BE2C (cell line): Measurements from ENCODE around the gene SSX2IP.

Experiments used
- DNase-seq: peaks from one replicate; pipeline ENCODE4 v3.0.0-alpha.2; 2020
- H3K27me3 ChIP-seq: fragments of 250-450 bp; sonication (Bioruptor Pico); 2 replicates; pipeline ENCODE4 v1.5.1; 2020; ENCODE audit warnings: mild to moderate bottlenecking
- H3K36me3 ChIP-seq: fragments of 250-450 bp; sonication (Bioruptor Pico); 2 replicates; pipeline ENCODE4 v1.5.1; 2020; ENCODE audit warnings: mild to moderate bottlenecking
- H3K4me1 ChIP-seq: fragments of 250-450 bp; sonication (Bioruptor Pico); 2 replicates; pipeline ENCODE4 v1.5.1; 2020
- H3K4me3 ChIP-seq: 2 replicates; pipeline ENCODE4 v1.5.1; 2011; ENCODE audit warnings: low read depth, low read length
- H3K9me3 ChIP-seq: fragments of 250-450 bp; sonication (Bioruptor Pico); 2 replicates; pipeline ENCODE4 v1.5.1; 2020
- TF ChIP-seq, protein P1 (sequence below): IDR thresholded peaks from 2 replicates; pipeline ENCODE4 v1.5.1; 2012; ENCODE audit warnings: mild to moderate bottlenecking, low read depth, low read length

The SSX2IP gene

DNA sequence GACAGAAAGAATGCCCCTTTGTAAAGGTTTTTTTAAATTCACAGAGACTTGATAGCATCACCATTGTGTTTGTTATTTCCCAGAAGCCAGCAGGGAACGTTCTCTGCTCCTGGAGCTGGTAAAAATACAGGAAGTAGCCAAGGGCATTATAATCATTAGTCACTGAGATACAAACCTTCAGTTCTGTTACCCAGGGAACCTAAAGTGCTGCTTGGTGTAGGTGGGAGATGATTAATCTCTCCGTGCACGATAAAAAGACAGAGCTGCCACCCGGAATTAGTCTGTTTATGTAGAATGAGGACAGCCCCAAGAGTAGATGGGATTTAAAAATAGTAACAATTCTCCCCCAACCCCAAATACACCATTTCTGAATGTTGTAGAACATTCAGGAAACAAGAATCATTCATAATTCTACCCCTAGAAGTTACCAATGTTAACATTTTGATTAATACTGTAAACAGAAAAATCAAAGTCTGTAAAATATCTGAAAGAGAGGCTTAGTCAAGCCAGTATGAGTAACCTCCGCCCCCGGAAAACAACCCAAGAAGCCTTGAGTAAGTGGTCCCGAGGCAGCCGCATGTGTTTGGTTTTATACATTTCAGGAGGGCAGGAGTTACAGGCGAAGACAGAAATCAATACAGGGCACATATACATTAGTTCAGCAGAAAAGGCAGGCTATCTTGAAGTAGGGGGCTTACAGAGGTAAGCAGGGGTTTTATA, 70.7 kb downstream of the SSX2IP start:
- H3K4me1 ChIP-seq, result peaks cover 5% of the 10 kb centered on the region; the same call in 1 of the 2 replicates
- H3K9me3 ChIP-seq, result no peaks in the 10 kb centered on the region
- peak; percentile 21 for DNase-seq
- H3K36me3 ChIP-seq, result no peaks in the 10 kb centered on the region
- no peaks in the 10 kb centered on the region for H3K27me3 ChIP-seq
- TF ChIP-seq, protein P1, sequence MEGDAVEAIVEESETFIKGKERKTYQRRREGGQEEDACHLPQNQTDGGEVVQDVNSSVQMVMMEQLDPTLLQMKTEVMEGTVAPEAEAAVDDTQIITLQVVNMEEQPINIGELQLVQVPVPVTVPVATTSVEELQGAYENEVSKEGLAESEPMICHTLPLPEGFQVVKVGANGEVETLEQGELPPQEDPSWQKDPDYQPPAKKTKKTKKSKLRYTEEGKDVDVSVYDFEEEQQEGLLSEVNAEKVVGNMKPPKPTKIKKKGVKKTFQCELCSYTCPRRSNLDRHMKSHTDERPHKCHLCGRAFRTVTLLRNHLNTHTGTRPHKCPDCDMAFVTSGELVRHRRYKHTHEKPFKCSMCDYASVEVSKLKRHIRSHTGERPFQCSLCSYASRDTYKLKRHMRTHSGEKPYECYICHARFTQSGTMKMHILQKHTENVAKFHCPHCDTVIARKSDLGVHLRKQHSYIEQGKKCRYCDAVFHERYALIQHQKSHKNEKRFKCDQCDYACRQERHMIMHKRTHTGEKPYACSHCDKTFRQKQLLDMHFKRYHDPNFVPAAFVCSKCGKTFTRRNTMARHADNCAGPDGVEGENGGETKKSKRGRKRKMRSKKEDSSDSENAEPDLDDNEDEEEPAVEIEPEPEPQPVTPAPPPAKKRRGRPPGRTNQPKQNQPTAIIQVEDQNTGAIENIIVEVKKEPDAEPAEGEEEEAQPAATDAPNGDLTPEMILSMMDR, result no peak
- peak overlapping the region; percentile 59 for H3K4me3 ChIP-seq

DNA sequence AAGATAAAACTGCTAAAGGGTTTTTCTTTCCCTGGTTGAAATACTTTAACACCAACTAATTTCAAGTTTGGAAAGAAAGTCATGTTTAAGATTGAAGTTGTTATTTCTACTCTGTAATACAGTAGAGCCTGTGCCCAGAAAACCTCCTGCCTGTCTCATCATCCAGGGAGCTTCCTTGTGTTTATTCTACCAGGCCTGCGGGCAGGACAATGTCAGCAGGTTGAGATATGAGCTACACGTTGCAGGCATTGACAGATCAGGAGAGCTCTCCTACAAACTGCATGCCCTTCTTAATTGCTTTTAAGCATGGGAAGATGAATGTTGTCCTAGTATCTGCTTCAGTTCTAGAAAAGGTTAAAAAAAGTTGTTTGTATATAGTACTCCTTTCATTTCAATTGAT, 72.9 kb downstream of the SSX2IP start:
- no peaks in the 10 kb centered on the region for H3K9me3 ChIP-seq
- no peak overlapping the region for H3K4me3 ChIP-seq
- TF ChIP-seq, protein P1, result no peak
- DNase-seq, result no peak
- H3K36me3 ChIP-seq, result no peaks in the 10 kb centered on the region
- H3K27me3 ChIP-seq, result no peaks in the 10 kb centered on the region
- H3K4me1 ChIP-seq, result peaks cover 5% of the 10 kb centered on the region; the same call in 1 of the 2 replicates

DNA sequence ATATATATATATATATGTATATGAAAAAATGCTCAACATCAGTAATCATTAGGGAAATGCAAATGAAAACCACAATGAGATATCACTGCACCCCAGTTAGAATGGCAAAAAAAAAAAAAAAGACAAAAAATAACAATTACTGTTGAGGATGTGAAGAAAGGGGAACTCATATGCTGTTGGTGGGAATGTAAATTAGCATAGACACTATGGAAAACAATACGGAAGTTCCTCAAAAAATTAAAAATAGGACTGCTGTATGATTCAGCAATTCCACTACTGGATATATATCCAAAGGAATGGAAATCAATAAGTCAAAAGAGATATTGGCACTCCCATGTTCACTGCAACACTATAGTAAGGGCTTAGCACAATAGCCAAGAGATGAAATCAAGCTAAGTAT, 74.5 kb downstream of the SSX2IP start:
- Histone ChIP-seq H3K4me1 (peaks cover 5% of the 10 kb centered on the region; the same call in 1 of the 2 replicates), H3K9me3 (no peaks in the 10 kb centered on the region), H3K27me3 (no peaks in the 10 kb centered on the region), H3K36me3 (no peaks in the 10 kb centered on the region), H3K4me3 (no peak overlapping the region)
- TF ChIP-seq, protein P1, result no peak
- no peak for DNase-seq

DNA sequence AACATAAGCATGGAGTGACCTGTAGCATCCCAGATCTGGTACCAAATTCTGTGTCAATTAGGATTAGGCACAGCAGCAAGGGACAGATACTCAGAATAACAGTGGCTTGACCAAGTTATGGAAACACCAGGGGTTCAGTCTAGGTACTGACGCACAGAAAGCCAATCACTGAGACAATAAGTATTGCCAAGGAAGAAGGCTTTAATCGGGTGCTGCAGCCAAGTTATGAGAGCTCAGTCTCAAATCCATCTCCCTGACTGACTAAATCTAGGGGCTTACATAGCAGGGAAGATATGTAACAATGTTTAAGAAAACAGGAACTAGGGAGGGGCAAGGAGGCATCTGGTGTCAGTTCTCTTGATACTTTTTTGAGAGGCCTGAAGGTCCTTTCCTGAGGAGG, 76.4 kb downstream of the SSX2IP start:
- no peaks in the 10 kb centered on the region for H3K9me3 ChIP-seq
- DNase-seq, result no peak
- H3K4me1 ChIP-seq, result peaks cover 4% of the 10 kb centered on the region; the same call in 1 of the 2 replicates
- H3K36me3 ChIP-seq, result no peaks in the 10 kb centered on the region
- TF ChIP-seq, protein P1, result no peak
- no peak overlapping the region for H3K4me3 ChIP-seq
- no peaks in the 10 kb centered on the region for H3K27me3 ChIP-seq

DNA sequence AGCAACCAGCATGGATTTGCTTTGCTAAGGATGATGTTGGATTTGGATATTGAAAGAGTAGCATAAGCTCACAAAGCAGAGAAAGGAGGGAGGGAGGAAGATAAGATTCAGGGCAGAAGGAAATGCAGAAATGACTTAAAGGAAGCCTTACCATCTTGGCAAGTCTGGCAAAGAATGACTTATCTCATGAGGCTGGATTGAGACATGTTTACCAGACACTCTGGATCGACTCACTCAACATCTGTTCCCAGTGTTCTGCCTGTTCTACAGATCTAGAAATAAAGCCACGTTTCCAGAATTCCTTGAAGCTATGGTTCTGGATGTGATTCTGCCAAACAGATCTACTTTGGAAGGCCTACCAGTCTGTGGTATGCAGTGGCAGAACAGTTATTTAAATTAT, 77.2 kb downstream of the SSX2IP start:
- DNase-seq, result no peak
- TF ChIP-seq, protein P1, result no peak
- Histone ChIP-seq H3K27me3 (no peaks in the 10 kb centered on the region), H3K4me3 (no peak overlapping the region), H3K9me3 (no peaks in the 10 kb centered on the region), H3K36me3 (no peaks in the 10 kb centered on the region), H3K4me1 (no peaks in the 10 kb centered on the region)

DNA sequence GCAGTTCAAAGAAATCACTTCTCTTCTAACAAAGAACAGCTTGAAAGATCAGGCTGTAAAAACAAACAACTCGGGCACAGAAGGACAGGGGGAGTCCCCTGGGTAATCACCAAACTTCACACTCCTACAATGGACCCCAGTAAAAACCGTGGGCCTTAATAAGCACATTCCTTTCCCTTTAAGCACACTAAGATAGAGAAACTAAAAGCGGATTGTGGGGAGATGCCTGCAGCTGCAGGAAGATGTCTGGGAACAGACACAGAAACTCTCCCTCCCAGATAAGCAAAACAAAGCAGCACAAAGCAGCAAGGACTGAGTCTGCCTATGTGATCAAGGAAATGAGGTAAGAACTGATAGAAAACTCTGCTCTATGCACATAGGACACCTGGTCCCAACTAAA, 78.5 kb downstream of the SSX2IP start:
- DNase-seq, result no peak
- H3K9me3 ChIP-seq, result no peaks in the 10 kb centered on the region
- no peaks in the 10 kb centered on the region for H3K4me1 ChIP-seq
- H3K36me3 ChIP-seq, result no peaks in the 10 kb centered on the region
- H3K4me3 ChIP-seq, result no peak overlapping the region
- TF ChIP-seq, protein P1, result no peak
- no peaks in the 10 kb centered on the region for H3K27me3 ChIP-seq
